Sigmoid colon (tissue), 7 donors: ENCODE data around the gene XRCC5. TPM values are rescaled to one million over a fixed set of nuclear protein-coding genes. Genes with fewer than 3 reads are reported as not detected.
"Not testable (repeated sequence)": the region's sequence is repeated elsewhere in the genome, so short reads cannot be mapped to it uniquely, and the experiment has no call there.

Experiments
- DNase-seq: peaks from one replicate; pipeline ENCODE4 v3.0.0-alpha.2; 2019
- H3K27ac ChIP-seq, 4 donors: fragments of 200-600 bp; sonication (generic); one replicate each; pipeline ENCODE4 v1.5.1; 2016 to 2019; ENCODE audit warnings: mild to moderate bottlenecking in 1 of 4
- H3K27me3 ChIP-seq, 3 donors: fragments of 200-600 bp; sonication (generic); one replicate each; pipeline ENCODE4 v1.5.1; 2019; ENCODE audit warnings: mild to moderate bottlenecking in 1 of 3
- H3K36me3 ChIP-seq, 4 donors: fragments of 200-600 bp; sonication (generic); one replicate each; pipeline ENCODE4 v1.5.1; 2016 to 2019
- H3K4me1 ChIP-seq, 4 donors: fragments of 200-600 bp; sonication (generic); one replicate each; pipeline ENCODE4 v1.5.1; 2017 to 2019
- H3K4me3 ChIP-seq, 4 donors: fragments of 200-600 bp; sonication (generic); one replicate each; pipeline ENCODE4 v1.5.1; 2017 to 2019; ENCODE audit warnings: mild to moderate bottlenecking in 2 of 4, moderate library complexity in 1 of 4
- H3K9me3 ChIP-seq, 4 donors: fragments of 200-600 bp in 3 of 4; sonication (generic) in 3 of 4; one replicate each; pipeline versions ENCODE4 v1.5.1 to v1.6.1; 2013 to 2019
- EP300 ChIP-seq, 4 donors: sonication (generic); formaldehyde crosslinking; IDR thresholded peaks; one replicate each; pipeline ENCODE4 v1.6.1; 2017; ENCODE audit warnings: antibody characterized with exemption in 4 of 4
- POLR2A ChIP-seq, 2 donors: fragments of 450-650 bp; IDR thresholded peaks; one replicate each; pipeline ENCODE4 v1.6.1; 2016; ENCODE audit warnings: antibody characterized with exemption in 2 of 2, mild to moderate bottlenecking in 2 of 2, moderate library complexity in 2 of 2
- POLR2AphosphoS5 ChIP-seq, 4 donors: sonication (generic); formaldehyde crosslinking; IDR thresholded peaks; one replicate each; pipeline ENCODE4 v1.6.1; 2017; ENCODE audit warnings: antibody characterized with exemption in 4 of 4
- WGBS, 2 donors: extraction: QIAGEN DNeasy Blood & Tissue Kit; methylation state at CpG; one replicate each; pipeline ENCODE4 v1.1.7; 2013; 5-methylcytosine and 5-hydroxymethylcytosine counted together
- intact Hi-C: fragments of 100-400 bp; cut with DNase I; formaldehyde crosslinking; loops from one replicate; pipeline ENCODE4 v1.15.1; 2023
- polyA plus RNA-seq, 3 donors: library from polyadenylated mRNA; stranded (reverse); fragments of 200-250 nt; gene quantifications; one replicate each; pipeline ENCODE4 v1.2.3, GENCODE V29; 2013
- total RNA-seq, 4 donors: library from RNA; depleted of rRNA; stranded (reverse); fragments of >200 nt; gene quantifications; one replicate each; pipeline ENCODE4 v1.1.0, GENCODE V29; 2016
- TF ChIP-seq, protein P1 (sequence below), 4 experiments: fragments of 450-650 bp in 3 of 4; fragments of 200-600 bp in 1 of 4; IDR thresholded peaks; one replicate each; pipeline ENCODE4 v1.5.1; 2016 to 2019; ENCODE audit warnings: antibody characterized with exemption in 4 of 4, mild to moderate bottlenecking in 3 of 4, moderate library complexity in 2 of 4
- donor health status: healthy with polysubstance abuse.
- donor health status: Bipolar disorder and iron deficiency.
- donor health status: healthy.

XRCC5 gene
- total and polyA plus RNA-seq, 7 donors, result 70.3 to 152 (median 111) TPM

DNA sequence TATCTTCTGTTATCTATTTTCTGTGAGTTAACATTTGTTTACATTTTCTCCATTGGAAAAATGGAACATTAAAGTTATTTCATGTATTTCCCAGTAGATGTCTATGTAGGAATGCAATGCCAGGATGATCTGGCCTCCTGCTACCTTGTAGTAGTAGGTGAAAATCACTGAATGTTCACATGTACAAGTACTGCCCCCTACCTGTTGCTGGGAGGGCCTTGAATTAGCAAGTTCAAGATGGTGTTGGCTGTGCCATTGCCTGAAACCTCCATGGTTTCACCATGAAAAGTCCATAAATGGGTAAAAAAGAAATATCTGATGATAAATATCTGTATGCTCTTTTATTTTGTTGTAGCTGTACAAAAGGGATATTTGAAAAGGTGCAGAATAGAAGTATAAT, 30.7 kb downstream of the XRCC5 start:
- H3K27ac ChIP-seq, result no peak overlapping the region
- TF ChIP-seq POLR2A (IDR thresholded peaks at IDR 0.05) (no peak), EP300 (IDR thresholded peaks at IDR 0.05) (no peak), POLR2AphosphoS5 (IDR thresholded peaks at IDR 0.05) (no peak)
- TF ChIP-seq, protein P1, sequence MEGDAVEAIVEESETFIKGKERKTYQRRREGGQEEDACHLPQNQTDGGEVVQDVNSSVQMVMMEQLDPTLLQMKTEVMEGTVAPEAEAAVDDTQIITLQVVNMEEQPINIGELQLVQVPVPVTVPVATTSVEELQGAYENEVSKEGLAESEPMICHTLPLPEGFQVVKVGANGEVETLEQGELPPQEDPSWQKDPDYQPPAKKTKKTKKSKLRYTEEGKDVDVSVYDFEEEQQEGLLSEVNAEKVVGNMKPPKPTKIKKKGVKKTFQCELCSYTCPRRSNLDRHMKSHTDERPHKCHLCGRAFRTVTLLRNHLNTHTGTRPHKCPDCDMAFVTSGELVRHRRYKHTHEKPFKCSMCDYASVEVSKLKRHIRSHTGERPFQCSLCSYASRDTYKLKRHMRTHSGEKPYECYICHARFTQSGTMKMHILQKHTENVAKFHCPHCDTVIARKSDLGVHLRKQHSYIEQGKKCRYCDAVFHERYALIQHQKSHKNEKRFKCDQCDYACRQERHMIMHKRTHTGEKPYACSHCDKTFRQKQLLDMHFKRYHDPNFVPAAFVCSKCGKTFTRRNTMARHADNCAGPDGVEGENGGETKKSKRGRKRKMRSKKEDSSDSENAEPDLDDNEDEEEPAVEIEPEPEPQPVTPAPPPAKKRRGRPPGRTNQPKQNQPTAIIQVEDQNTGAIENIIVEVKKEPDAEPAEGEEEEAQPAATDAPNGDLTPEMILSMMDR (IDR thresholded peaks at IDR 0.05), result no peak
- H3K36me3 ChIP-seq, result peaks cover 17 to 100% (median 57%) of the 10 kb centered on the region in 4 donors
- H3K27me3 ChIP-seq, result no peaks in the 10 kb centered on the region
- no peak overlapping the region for H3K4me3 ChIP-seq
- no peaks in the 10 kb centered on the region for H3K9me3 ChIP-seq
- no peak for DNase-seq
- intact Hi-C loops, result no loop called here
- no peaks in the 10 kb centered on the region for H3K4me1 ChIP-seq

DNA sequence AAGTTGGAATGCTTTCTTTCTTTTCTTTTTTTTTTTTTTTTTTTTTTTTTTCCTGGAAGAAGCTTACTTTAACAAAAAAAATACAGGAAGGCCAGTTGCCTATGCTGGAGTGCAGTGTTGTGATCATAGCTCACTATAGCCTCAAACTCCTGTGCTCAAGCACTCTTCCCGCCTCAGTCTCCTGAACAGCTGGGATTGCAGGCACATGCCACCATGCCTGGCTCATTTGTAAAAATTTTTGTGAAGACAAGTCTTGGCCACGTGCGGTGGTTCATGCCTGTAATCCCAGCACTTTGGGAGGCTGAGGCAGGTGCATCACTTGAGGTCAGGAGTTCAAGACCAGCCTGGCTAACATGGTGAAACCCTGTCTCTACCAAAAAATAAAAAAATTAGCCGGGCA, 32.4 kb downstream of the XRCC5 start:
- peaks cover 17 to 99% (median 54%) of the 10 kb centered on the region in 4 donors for H3K36me3 ChIP-seq

DNA sequence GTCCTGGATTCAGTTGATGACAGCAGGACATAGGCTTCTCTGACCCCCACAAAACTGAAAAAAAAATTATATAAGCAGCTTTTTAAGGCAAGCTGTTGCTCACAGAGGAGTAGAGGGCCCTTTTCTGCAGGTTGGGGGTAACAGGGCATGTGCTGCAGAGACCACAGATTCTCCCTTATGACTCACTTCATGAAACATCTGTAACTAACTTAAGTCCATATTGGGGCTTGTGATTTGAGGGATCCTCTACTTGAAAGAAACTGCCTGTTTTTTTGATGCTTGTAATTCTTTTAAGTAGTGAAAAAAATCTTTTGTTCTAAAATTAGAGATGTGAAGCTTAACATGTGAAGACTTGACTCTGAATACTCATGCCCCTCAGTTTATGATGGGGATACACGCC, 33.4 kb downstream of the XRCC5 start:
- Histone ChIP-seq H3K9me3 (no peaks in the 10 kb centered on the region), H3K27me3 (no peaks in the 10 kb centered on the region), H3K4me3 (no peak overlapping the region), H3K4me1 (no peaks in the 10 kb centered on the region), H3K36me3 (peaks cover 17 to 99% (median 55%) of the 10 kb centered on the region in 4 donors), H3K27ac (no peak overlapping the region)
- WGBS, 2 donors, result 80 to 98% methylated on average over 1 of the region's 1 CpG
- TF ChIP-seq POLR2A (IDR thresholded peaks at IDR 0.05) (no peak), POLR2AphosphoS5 (IDR thresholded peaks at IDR 0.05) (no peak), EP300 (IDR thresholded peaks at IDR 0.05) (no peak)
- DNase-seq, result no peak
- intact Hi-C loops, result no loop called here

More for the DNA sequence above, 32.4 kb downstream of the XRCC5 start:
- H3K27ac ChIP-seq, intact Hi-C loops, H3K27me3 ChIP-seq, H3K9me3 ChIP-seq, H3K4me3 ChIP-seq, DNase-seq, H3K4me1 ChIP-seq: not testable (repeated sequence)
- WGBS, 2 donors, result 97% methylated on average over 4 of the region's 4 CpGs

DNA sequence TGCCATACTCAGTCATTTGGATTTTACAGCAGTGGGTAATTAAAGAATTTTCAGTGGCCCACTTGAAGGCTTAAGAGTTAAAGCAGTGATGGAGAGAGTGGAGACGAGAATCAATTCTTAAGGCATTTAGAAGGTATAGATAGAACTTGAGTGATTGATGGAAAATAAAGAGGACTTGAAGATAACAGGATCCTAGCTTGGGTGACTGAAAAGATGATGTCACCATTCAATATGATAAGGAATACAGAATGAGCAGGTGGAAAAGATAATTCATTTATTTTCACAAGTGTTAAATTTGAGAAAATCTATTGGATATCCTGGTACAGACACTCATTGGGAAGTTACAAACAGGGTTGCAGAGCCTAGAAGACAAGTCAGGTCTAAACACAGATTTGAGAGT, 35.2 kb downstream of the XRCC5 start:
- no peaks in the 10 kb centered on the region for H3K27me3 ChIP-seq
- no peak for DNase-seq
- intact Hi-C loops, result no loop called here
- no peaks in the 10 kb centered on the region for H3K4me1 ChIP-seq
- H3K4me3 ChIP-seq, result no peak overlapping the region
- TF ChIP-seq EP300 (IDR thresholded peaks at IDR 0.05), result no peak
- no peak for TF ChIP-seq POLR2AphosphoS5 (IDR thresholded peaks at IDR 0.05)
- TF ChIP-seq, protein P1 (IDR thresholded peaks at IDR 0.05), result no peak
- TF ChIP-seq POLR2A (IDR thresholded peaks at IDR 0.05), result no peak
- H3K9me3 ChIP-seq, result no peaks in the 10 kb centered on the region
- no peak overlapping the region for H3K27ac ChIP-seq
- H3K36me3 ChIP-seq, result peaks cover 3 to 99% (median 47%) of the 10 kb centered on the region in 4 donors
- 94 to 96% methylated on average over 1 of the region's 1 CpG for WGBS, 2 donors

DNA sequence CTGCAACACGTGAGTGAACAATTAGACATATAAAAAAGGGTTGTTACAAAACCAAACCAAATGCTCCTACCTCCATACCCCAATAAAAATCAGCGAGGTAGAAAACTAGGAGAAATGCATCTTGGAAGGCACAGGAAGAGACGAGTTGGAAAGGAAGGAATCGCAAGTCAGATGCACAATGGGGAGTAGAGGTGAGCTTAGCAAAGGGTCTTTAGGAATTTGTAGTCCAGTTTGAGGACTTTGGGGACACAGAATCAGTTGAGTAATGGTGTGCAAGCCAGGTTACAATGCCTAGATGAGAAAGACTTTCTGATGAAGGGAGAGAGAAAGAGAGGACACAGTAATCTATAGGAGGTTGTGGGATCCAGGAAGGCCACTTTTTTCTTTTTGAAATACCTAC, 35.7 kb downstream of the XRCC5 start:
- Histone ChIP-seq H3K27me3 (no peaks in the 10 kb centered on the region), H3K36me3 (peaks cover 0 to 99% (median 47%) of the 10 kb centered on the region in 4 donors), H3K4me1 (no peaks in the 10 kb centered on the region), H3K9me3 (no peaks in the 10 kb centered on the region), H3K4me3 (no peak overlapping the region), H3K27ac (no peak overlapping the region)
- intact Hi-C loops, result no loop called here
- 94 to 95% methylated on average over 4 of the region's 4 CpGs for WGBS, 2 donors
- TF ChIP-seq POLR2A (IDR thresholded peaks at IDR 0.05) (no peak), EP300 (IDR thresholded peaks at IDR 0.05) (no peak), POLR2AphosphoS5 (IDR thresholded peaks at IDR 0.05) (no peak)
- TF ChIP-seq, protein P1 (IDR thresholded peaks at IDR 0.05), result no peak
- DNase-seq, result no peak

DNA sequence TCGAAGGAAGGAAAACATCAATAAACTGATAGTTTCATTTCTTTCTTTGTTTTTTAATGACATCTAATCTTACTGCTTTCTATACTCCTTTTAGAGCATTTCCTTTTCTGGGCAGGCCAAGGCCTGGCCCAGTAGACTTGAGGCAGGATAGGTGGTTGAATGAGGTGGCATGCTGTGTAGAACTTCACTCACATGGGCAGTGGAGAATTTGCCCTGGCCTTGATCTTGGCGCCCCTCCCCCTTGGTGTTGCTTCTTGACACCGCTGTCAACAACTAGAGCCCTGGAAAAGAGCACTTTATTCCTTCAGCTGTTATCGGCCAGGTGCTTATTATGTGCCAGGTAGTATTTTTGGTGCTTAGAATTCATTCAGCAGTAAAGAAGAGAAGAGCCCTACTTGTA, 37.4 kb downstream of the XRCC5 start:
- no peaks in the 10 kb centered on the region for H3K27me3 ChIP-seq
- H3K36me3 ChIP-seq, result peaks cover 0 to 99% (median 52%) of the 10 kb centered on the region in 4 donors
- no peak overlapping the region for H3K4me3 ChIP-seq
- intact Hi-C loops, result no loop called here
- 72 to 89% methylated on average over 4 of the region's 4 CpGs for WGBS, 2 donors
- no peak overlapping the region for H3K27ac ChIP-seq
- no peaks in the 10 kb centered on the region for H3K9me3 ChIP-seq
- TF ChIP-seq POLR2A (IDR thresholded peaks at IDR 0.05) (no peak), POLR2AphosphoS5 (IDR thresholded peaks at IDR 0.05) (no peak), EP300 (IDR thresholded peaks at IDR 0.05) (no peak)
- TF ChIP-seq, protein P1 (IDR thresholded peaks at IDR 0.05), result no peak
- H3K4me1 ChIP-seq, result no peaks in the 10 kb centered on the region
- no peak for DNase-seq
